ENCODE measurements around the gene RAB35.

Gene RAB35

DNA sequence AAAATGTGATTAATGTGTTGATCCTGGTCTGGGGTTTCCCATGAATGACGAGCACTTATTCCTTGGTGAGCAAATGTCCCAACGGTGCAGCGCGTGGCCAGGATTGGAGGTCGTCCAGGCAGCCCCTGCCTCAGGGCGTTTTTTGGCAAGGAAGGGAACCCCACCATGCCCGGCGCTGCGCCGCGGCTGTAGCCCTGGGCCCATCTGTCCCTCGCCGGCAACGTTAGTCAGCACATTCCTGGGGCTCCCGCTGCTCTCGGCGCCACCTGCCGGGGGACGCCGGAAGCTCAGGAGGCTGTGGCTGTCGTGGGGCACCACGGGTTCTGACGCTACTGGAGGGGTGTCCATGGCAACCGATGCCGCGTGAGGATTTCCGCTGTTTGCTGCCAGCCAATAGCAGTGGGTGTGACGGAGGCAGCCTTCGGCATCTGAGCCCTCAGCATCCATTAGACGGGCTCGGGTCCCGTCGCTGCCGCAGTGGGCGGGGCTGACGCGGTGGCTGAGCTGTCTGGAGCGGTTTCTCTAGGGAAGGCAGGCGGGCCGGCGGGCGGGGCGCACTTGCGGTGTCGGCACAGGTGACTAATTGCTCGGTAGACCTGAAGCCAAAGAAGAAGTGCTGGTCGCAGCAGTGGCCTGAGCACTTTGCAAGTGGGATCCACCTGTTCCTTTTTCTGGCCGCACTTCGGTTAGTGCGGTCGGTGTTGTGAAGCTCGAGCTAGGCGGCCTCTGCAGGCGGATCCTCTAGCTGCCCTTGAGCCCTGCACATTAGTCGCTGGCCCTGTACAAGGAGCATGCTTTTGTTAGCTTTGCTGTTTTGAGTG, 29.5 kb downstream of the RAB35 start:
- peak; percentile 94 for DNase-seq (ENCODE audit: low read depth)

DNA sequence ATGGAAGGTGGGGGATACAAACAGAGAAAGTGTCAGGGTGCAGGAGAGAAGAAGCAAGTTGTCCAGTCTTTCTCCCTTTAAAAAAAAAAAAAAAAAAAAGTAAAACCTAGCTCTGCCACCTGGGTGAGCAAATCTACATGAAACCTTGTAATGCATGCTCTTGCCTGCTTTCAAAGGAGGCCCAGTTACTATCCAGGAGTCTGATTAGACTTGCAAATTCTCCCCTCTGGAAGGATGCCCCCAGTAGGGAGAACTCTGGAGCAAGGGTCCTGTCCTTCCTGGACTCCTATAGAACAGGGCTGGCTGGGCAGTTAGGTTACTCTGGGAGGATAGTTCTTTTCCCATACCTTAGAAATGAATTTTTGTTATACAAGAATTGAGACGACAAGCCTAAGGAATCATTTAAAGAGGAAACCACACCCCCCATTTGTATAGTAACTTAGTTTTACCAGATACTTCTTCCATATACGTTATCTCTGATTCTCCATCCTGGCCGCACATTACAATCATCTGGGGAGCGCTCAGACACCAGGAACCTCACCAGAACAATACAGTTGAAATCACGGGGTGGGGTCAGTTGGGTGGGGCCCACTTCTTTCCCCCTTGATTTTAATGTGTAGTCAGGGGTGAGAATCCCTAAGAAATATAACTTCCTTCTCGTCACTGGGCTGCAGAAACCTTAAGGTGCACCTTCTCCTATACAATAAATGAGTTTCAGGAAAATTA, 30.5 kb downstream of the RAB35 start:
- no peak for DNase-seq (ENCODE audit: low read depth)

DNA sequence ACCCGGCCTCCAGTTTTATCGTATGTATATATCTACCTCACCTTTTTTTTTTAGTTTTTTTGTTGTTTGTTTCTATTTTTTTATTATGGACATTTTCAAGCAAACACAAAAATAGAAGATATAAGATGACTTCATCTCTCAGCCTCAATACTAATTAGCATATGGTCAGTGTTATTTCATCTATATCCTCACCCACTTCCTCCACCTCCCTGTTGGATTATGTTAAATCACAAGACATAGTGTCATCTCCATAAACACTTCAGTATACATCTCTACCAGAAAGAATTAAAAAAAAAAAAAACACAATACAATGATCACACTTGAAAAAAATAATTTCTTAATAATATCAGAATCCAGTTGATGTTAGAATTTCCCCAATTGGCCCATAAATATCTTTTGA, 34.9 kb downstream of the RAB35 start:
- no peak for DNase-seq (ENCODE audit: low read depth)

DNA sequence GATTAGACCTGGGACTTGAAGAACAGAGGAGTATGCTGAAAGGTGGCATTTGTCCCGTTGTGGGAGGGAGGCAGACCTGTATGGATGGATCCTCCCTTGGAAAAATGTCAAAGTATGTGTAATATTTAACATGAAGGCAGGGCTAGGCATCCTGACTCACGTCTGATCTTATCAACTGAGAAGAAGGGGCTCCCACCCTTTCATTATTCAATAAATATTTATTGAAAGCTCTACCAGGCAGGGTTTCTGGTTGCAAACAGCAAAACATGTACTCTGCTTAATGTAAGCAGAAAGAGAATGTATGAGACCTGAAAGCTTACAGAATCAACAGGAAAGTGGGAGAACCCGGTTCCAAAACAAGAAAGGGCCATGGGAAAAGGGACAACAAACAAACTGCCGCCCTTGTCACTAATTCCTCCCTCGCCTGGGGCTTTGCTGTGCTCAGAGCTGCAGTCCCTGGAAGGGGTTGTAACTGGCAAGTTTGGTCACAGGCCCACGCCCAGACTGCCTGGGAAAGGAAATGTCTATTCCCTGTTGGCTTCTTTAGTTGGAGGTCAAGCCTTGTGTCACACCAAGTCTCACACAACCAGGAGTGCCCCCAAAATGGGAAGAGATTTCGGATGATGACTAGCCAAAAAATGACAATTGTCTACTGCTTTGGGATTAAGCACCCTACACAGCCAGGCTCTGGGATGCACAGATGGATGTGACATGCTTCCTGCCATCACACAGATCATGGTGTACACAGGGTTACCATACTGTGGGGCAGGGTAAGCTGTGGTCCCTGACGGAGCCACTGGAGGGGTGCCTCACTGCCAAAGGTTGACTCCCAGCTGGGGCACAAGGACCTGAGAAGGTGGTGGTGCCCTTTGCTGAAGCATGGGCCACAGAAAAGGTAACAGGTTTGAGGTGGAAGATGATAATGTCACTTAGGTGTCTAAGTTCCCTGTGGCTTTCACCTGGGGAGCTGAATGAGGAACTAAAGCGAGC, 36.8 kb downstream of the RAB35 start:
- no peak for DNase-seq (ENCODE audit: low read depth)

DNA sequence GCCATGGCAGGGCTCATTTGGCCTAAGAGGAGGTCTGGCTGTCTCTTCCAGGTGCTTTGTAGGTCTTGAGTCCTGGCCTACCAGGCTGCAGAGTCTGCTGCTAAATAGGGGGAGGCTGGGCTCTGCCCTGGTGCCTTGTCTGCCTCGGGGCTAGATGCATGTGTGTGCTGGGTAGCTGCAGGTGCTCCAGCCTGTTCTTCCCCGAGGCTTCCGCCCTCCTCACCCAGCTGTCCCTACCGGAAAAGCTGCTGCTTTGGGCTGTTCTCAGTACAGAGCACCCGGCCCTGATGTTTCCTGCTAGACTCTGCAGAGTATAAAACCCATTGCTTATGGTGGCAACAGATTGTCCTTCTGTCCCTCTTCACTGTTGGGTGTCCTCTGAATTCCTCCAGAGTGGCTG, 37.7 kb downstream of the RAB35 start:
- no peak for DNase-seq (ENCODE audit: low read depth)

DNA sequence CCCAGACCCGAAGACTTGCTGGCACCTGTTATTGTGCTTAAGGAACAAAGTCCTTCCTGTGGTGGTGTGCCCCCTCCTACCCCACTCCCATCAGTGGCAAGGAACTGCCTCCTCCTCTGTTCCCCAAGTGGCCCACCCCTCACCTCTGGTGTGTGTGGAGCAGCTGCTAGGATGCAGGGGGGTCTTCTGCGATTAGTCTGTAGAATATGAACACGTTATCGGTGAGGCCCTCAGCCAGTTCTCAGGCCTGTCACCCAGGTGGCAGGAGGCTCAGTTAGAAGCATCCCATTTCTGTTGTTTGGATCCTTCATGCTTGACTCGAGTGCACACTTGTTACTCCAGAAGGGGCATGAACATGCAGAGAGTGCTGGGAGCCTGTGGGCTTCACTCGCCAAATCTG, 39.3 kb downstream of the RAB35 start:
- DNase-seq (ENCODE audit: low read depth), result no peak

DNA sequence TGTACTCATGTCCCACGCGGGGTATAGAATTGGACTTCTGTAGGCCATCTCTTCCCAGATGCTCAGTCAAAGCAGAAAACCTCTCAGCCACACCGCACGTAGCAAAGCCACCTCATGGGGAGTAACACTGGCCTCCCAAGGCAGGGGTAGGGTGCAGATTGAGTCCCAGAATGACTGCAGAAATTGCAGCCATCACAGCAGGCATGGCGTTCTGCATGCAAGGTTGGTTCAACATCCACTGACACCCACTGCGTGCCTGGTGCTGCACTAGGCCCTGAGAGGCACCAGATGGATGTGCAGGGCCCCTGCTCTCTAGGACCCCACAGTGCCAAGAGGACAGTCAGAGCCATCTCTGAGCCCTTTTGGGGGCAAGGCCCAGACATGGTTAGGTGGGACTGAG, 39.9 kb downstream of the RAB35 start:
- no peak for DNase-seq (ENCODE audit: low read depth)

DNA sequence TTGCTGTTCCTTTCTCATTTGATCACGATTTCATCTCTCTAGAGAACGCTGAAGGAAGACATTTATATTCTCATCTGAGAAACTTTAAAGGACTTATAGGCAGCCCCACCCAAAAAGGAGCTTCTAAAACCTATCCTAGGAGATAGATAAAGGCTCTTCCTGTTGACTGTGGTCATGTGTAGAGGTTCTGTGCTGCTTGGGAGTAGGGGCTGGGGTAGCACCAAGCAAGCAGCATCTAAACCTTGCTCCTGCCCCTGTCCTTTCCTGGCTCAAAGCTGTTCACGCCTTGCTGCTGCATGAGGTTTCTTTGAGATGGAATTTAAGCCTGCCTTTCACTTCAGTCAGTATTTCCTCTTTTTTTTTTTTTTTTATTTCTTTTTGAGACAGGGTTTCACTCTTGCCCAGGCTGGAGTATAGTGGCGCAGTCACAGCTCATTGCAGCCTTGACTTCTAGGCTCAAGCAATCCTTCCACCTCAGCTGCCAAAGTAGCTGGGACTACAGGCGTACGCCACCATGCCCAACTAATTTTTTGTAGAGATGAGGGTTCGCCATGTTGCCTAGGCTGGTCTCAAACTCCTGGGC, 41.4 kb downstream of the RAB35 start:
- DNase-seq (ENCODE audit: low read depth), result no peak

DNA sequence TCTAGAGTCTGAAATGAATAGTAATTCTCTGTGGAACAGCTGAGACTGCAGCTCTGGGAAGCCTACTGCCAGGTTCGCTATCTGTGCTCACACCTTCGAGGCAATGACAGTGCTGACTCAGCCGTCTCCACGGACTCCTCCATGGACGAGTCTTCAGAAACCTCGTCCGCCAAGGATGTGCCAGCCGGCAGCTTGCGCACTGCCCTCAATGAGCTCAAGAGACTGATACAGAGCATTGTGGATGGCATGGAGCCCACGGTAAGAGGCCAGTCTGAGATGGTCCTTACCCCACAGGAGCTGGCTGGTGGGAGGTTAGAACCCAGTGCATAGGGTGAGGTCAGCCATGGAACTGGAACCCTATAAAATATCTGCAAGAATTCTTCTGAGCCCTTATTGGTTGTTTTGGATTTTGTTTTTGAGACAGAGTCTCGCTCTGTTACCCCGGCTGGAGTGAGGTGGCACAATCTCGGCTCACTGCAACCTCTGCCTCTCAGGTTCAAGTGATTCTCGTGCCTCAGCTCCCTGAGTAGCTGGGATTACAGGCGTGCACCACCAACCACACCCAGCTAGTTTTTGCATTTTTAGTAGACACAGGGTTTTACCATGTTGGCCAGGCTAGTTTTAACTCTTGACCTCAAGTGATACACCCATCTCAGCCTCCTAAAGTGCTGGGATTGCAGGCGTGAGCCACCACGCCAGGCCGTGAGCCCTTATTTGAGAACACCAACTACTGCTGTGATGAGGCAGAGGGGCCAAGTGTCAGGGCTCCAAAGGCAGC, 43.9 kb downstream of the RAB35 start:
- DNase-seq (ENCODE audit: low read depth), result no peak

DNA sequence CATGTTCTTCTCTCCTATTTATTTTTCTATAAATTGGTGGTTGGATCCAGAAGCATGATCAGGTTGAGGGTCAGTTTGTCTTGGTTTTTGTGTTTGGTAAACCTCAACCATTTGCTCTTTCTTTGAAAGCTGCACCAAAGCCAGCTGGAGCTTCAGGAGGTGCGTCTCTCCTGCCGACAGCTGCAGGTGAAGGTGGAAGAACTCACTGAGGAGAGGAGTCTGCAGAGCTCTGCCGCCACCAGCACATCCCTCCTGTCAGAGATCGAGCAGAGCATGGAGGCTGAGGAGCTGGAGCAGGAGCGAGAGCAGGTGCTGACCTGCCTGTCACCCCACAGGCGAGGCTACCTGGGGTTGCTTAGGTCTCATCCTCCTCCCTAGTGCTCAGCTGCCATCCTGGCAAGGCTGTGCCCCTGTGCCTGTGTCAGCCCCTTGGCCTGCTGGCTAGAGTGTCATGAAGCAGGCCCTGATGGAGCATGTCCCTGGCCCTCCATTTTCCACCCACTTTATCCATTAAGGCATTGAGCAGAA, 45.0 kb downstream of the RAB35 start:
- no peak for DNase-seq (ENCODE audit: low read depth)

DNA sequence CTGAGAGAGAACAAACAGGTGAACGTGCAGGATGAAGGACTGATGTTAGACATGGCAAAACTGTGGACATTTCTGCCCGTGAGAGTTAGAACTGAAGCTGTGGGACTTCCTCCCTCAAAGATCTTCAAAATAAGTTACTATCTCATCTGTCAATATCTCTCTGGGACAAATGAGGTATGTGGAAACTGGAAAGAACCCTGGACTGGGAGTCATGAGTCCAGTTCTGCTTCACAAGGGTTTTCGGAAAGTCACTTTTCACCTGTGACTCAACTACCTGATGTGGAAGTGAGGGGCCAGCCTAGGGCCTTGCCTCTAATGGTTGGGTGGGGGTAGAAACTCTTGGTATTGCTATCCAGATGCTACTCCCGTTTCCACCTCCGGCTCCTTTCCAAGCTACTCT, 47.3 kb downstream of the RAB35 start:
- no peak for DNase-seq (ENCODE audit: low read depth)

DNA sequence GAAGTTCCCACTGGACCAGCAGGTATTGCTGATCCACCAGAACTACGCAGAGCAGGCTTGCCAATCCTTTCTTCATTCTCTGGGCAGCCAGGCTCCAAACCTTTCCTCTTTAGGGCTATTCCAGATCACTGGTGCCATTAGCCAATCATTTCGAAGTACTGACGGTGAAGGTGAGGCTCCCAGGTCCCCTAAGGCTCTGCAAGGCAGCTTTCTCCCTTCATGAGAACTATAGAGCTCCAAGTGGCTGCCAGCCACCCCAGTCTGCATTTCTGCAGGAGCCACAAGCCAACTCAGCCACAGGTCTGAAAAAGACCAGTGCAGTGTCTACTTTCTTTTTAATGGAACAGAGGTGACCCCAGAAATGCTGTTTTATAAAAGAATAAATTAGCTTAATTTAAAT, 48.7 kb downstream of the RAB35 start:
- no peak for DNase-seq (ENCODE audit: low read depth)

DNA sequence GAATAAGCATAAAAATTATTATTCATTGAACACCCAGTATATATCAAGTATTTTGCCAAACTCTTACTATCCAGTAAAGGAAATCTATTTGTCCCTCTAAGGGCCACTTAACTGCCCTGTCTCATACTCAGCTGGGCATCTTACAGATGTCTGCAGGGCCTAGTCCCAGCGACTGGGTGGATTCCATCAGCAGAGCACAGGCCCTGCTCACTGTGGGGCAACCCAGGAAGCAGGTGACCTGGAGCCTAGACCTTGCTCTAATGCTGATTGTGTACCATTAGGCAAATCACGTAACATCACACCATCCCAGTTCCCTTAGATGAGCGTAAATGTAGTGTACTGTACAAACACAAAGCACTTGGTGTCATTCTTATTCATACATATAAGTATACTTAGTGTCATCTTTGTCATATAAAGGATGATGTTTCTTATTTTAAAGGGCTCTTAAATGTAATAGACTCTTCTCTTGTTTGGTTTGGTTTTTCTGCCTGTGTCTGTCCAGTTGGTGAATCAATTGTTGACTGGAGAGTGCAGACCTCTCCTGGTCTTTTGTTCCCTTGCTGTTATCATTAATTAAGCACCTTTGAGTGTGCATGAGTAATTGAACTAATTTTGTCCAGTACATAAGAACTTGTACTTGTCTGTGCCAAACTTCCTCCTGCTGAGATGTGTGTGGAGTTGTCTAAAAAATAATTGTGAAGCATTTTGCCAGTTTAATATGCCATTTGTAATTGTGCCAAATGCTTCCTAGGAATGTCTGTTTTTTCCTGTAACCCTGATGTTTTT, 49.3 kb downstream of the RAB35 start:
- DNase-seq (ENCODE audit: low read depth), result no peak

DNA sequence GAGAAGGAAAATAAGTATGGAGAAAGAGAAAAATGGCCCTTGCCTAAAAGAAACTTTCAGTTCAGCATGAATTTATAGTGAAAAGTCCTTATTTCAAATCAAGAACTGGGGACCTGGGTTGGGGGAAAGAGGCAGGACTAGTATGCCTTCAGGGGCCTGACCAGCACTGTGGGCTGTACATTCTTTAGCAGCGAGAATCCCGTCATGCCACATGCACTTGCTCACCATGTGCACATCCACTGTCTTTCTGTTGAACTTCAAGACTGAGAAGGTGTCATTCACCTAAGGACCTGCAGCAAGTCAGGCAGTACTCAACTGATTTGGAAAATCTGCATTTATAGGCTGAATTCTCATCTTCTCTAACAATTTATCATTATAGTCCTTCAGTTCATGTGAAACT, 50.2 kb downstream of the RAB35 start:
- DNase-seq (ENCODE audit: low read depth), result no peak

DNA sequence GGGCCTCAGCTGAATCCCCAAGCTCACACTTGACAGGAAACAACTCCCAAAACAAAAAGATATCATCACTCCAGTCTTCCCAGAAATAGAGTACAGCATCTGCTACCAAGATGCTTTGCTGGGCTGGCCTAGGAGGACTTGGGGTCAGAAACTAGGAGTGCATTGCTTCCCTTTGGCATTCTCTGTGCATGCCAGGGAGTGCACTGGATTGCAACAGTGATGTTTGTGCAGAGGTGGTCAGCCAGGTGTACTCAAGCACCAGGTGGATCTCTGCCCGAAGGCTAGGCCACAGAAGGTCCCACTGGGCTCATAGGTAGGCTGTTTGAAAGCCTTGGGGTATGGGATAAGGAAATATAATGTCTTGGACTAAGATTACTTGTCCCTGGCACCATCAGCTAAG, 51.1 kb downstream of the RAB35 start:
- no peak for DNase-seq (ENCODE audit: low read depth)

DNA sequence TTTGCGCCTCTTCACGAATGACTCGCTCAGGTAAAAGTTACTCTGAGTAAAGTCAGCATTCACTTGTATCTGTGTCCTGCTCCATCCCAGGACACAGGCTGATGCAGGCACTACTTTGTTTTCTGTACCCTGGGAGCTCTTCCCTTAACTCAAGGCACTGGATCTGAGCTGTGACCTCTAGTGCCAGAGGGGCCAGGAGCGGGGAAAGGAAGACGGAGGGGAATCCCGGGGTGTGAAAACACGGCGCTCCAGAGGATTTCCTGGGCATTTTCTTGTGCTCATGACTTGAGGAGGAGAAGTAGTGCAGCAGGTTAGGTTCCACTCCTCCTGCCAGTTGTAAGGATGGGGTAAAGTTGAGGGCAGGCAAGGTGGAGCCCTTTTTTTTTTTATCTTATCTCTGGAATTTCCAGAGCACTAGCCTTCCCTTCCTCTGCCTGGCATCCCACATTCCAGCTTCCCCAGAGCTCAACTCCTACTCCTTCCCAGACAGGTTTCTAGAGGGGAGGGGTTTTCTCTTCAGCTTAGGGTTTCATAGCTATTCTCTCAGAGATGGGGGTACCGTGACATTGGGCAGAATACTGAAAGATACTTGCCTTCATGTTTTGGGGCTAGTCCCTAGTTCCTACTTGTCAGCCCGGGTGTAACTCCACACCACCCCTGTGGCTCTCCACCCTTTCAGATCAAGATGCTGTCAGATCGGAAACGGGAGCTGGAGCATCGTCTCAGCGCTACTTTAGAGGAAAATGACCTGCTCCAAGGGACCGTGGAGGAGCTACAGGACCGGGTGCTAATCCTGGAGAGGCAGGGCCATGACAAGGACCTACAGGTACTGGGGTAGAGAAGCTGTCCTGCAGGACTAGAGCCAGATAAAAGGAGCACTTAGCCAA, 52.3 kb downstream of the RAB35 start:
- no peak for DNase-seq (ENCODE audit: low read depth)

DNA sequence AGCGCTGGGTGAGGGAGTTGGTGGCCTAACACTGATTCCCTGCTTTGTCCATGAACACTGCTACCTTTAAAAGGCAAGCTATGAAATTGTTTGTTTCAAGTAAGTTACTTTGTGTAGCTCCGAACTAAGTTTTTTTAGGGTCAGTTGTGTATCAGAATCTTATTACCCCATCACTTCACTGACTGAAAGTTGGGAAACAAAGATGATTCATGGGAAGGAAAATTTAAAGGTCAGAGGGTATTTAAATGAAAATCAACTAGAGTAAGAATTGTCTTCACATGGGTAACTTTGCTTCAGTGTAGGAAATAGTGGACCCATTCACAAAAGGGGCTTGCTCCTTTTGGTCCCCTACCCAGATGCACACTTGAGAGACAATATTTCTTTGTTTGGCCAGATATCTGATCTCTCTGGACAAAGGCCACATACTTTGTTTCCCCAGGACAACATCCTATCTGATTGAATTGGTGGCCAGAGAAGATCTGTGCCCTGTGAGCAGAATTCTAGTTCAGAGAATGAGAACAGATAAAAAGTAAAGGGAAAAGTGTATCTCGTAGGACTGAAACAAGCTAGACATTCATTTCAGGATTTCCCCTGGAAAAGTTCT, 53.5 kb downstream of the RAB35 start:
- DNase-seq (ENCODE audit: low read depth), result no peak

DNA sequence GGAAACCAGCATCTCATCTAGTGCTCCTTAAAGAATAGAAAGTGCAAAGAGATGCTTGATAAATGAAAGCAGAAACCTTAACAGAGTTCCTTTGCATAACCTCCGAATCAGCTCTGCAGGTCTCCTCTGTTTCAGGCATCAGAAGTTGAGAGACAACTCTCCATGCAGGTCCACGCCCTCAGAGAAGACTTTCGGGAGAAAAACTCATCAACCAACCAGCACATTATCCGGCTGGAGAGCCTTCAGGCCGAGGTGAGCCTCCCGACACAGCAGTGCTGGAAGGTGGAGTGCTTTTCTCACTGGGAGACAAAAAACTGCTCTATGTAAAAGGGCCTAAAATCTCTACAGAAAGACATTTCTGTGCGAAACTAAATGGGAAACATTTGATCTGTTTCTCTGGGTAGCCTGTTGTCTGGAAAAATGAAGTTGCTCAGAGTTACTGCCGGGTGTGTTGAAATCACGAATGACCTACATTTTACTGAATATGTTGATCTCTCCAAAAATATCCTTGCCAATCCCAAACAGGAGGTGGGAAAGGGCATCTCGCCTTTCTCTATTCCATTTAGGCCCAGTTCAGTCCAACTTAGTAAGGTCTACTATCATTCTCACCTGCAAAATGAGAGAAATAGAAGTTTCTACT, 54.9 kb downstream of the RAB35 start:
- no peak for DNase-seq (ENCODE audit: low read depth)

Measured in stimulated activated CD8-positive, alpha-beta memory T cell treated with anti-CD3 and anti-CD28 coated beads, Interleukin-15, amount 100 ng/mL, for 24 hours (primary cell).